Measurements from ENCODE around the gene FOCAD.
A peak's percentile ranks its signal among the peaks of the same experiment; 100 is the strongest.

Gene FOCAD

DNA sequence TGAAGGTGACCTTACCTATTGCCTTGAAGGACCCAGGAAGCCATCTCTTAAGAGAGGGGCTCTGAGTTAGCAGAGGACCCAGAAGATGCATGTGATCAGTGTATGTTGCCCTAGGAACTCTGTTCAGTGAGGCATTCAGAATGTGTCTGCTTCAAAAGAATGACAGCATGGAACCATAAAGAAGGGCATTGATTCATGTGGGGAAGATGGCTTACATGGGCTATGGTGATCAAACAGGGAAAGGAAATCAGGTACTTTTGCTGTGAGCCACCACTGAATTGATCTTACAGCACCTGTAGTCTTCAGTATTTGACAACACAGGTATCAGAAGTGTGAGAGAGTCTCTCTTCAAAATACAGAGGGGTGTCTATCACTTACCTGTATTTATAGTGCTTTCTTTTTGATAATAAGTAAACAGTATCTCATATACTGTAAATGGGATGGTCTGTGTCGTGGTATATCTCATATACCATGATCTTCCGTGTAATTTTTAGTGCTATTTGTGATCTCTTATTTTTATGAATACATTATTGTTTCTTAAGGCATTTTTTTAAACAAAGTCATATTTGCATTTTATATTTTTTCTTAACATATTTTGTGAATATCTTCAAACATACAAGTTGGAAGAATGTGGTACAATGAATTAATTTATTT, 57.0 kb downstream of the FOCAD start:
- DNase-seq, result no peak

DNA sequence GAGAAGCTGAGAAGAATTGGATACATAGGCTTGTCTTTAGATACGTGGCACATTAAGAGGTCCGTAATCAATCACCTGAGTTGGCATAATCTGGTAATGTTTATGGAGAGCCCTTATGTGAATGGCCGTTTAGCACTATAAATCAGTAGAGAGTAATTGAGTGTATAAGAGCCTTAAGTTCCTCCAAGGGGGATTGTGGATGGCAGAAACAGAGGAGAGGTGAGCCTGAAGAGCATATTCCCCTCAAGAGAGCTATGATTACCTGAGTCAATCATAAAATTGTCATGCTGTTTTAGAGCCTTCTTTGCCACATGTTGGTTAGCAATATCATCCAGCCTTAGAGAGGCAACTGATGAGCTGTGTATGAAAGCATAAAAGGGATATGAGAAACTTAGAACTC, 58.8 kb downstream of the FOCAD start:
- DNase-seq, result no peak

- no peak for DNase-seq
Measured at GRCh38 chr9:20744036-20744630, 60.1 kb downstream of the FOCAD start.

DNA sequence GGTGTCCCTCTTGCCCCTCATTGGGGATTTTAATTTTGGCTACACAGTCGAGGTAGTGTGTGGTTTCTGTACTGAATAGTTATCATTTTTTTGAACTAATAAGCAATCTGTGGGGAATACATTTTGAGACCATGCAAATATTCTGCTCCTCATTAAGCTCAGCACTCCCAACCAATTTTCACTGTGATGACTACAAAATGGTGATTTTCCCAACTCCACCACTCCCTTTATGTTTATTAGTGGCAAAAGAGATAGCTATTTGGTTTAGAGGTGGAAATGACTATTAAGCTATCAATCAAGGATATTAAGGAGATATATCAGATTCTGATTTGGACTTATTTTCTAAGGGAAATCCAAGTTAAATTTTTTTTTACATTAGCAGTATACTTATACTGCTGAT, 62.9 kb downstream of the FOCAD start:
- DNase-seq, result no peak

- no peak for DNase-seq
Measured at GRCh38 chr9:20749496-20750198, 65.6 kb downstream of the FOCAD start.

DNA sequence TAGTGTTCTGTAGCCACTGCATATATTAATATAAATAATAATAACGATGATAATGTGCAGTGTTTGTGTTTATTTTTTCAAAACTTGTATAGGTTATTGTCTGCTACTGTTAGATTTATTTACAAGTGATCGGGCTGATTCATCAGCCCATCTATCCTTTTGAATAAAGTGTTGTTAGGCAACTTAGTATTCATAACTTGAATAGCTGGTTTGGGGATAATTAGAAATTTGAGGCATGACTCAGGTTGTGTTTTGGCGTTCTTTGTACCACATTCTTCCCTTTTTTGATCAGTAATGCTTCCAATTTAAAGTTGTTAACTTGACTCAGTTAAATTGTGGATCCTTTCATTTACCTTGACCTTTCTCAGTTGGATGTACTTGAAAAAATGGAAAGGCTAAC, 69.7 kb downstream of the FOCAD start:
- peak; percentile 55 for DNase-seq

DNA sequence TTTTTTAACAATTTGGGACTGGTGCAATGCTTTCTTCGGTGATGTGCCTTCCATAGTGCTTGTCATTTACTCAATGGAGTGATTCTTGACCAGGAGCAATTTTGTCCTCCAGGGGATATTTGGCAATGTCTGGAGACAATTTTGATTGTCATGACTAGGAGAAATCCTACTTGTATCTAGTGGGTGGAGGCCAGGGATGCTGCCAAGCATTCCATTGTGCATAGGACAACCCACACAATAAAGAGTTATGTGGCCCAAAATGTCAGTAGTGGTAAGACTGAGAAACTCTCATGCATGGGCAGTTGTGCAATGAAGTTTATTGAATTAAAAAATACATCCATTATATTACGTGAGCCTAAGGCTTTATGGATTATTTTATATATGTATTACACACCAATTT, 70.5 kb downstream of the FOCAD start:
- DNase-seq, result no peak

- no peak for DNase-seq
Measured at GRCh38 chr9:20760246-20760891, 76.3 kb downstream of the FOCAD start.

DNA sequence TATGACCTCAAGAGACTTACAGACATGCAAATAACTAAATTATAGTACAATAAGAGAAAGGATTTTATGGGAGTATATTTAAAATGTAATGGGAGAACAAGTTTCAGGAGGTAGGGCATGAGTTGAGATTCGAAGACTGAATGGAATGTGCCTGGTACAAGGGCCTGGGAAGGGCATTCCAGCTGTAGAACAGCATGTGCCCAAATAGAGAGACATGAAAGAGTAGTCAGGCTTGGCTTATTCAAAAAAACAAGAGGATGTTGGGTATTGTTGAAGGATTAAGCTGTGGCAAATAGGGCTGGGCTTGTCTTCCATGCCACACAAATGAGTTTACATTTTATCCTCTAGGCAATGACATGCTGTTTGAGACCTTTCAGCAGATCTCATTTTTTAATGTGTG, 86.9 kb downstream of the FOCAD start:
- no peak for DNase-seq

DNA sequence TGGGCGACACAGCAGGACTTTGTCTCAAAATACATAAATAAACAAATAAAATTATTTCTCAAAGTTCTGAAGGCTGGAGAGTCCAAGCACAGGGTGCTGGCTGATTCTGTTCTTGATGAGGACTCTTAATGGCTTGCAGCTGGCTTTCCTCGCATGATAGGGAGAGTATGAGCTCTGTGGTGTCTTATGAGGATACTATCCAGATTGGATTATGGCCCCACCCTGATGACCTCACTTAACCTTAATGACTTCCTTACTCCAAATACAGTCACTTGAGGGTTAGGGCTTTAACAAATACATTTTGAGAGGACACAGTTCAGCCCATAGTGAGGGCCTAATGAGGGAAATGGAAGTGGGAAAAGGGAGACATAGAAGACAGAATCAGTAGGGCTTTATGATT, 87.7 kb downstream of the FOCAD start:
- no peak for DNase-seq

DNA sequence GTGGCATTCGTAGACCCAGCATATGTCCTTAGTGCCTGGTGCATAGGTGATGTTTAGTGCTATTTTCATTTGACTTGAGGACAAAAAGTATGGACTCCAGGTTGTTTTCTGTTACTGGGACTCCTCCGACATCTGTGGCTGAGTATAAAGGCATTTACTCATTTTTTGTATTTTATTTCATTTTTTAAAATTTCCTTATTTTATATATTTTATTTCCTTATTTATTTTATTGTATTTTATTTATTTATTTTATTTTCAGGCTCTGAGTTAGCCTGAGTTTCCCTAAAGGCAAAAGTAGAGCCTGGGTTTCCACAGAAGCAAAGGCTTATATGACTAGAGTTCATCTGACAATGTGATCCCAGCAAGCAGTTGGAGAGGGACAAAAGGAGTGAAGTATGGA, 91.6 kb downstream of the FOCAD start:
- no peak for DNase-seq

DNA sequence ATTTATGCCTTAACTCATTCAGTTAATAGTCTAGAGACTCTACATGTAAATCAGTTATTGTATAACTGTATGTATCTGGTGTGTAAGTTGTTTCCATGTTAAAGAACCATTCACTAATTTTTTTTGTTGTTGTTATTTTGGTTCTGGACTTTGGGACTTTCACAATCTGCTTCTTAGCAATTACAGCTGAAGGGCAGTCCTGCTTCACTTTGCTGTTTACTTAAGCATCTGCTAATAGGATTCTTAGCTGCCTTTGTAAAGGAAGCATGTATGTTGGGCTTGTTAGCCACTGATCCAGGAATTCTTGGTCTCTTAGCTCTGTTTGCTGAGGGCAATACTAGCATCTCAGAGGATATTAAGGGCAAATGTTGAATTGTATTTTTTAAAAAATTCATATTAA, 97.0 kb downstream of the FOCAD start:
- DNase-seq, result no peak

- no peak for DNase-seq
Measured at GRCh38 chr9:20782289-20782688, 98.2 kb downstream of the FOCAD start.

- DNase-seq, result no peak
Measured at GRCh38 chr9:20783057-20784038, 99.3 kb downstream of the FOCAD start.

- no peak for DNase-seq
Measured at GRCh38 chr9:20784196-20784595, 100.1 kb downstream of the FOCAD start.

DNA sequence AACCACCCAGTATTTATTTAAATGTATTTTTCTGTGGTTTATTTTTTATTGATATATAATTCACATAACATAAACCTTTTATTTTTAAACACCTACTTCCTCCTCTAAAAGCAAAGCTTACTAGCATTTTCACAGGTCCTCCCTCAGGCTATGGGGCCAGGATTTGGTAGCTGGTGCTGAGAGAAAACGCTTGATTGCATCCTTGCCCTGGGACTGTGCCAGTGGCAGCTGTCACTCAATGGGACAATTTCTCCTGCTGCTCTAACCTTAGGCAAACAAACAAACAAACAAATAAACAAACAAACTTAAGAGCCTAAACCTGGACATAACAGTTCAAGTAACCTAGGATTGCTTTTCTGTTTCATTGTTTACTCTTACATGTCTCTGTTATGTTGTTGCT, 102.7 kb downstream of the FOCAD start:
- DNase-seq, result no peak

GRCh38 chr9:20788526-20789451, 104.7 kb downstream of the FOCAD start:
- no peak for DNase-seq

DNA sequence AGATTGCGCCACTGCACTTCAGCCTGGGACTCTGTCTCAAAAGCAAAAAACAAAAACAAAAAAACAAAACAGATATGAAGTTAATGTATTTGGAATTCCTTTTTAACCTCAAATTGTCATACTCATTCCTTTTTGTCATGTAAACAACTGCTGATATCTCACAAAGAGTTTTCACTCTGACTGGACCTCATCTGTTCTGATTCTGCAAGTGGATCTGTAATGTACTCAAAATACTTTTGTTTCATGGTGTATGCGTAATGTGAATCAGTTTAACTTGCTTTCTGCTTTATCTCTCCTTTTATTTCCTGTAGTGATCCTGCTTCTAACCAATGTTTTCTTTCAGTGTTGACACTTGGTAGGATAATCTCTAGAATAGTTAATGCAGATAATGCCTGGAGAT, 106.7 kb downstream of the FOCAD start:
- DNase-seq, result no peak

DNA sequence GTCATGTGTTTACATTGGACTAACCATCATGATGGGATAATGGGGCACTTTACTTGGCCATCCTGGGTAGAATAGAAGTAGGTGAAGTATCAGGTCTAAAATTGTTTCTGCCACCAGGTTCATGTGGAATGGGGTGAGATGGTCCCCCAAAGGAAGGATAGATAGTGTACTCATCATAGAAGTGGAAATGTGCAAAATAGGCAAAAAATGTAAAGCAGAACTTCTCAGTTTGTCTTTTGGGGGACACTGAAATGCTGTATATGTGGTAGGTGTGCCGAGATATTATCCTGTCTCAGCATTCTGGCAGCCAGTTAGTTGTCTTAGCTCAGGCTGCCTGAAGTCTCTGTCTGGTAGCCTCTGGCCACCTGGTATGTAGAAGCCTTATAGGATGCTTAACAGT, 107.6 kb downstream of the FOCAD start:
- DNase-seq, result no peak

GRCh38 chr9:20804489-20805250, 120.6 kb downstream of the FOCAD start:
- no peak for DNase-seq

- no peak for DNase-seq
Measured at GRCh38 chr9:20805766-20806165, 121.7 kb downstream of the FOCAD start.
